Stimulated activated CD4-positive, alpha-beta T cell treated with anti-CD3 and anti-CD28 coated beads, Interleukin-15, amount 100 ng/mL, for 1 hour (primary cell): Measurements from ENCODE around the gene ZNF445.
"Not testable (repeated sequence)": the region's sequence is repeated elsewhere in the genome, so short reads cannot be mapped to it uniquely, and the experiment has no call there.

Experiments
- DNase-seq, 2 donors: peaks; one replicate each; pipeline ENCODE4 v3.0.0-alpha.2; 2020; ENCODE audit warnings: low read depth in 1 of 2, low spot score in 1 of 2

ZNF445 gene

GRCh38 chr3:44476963-44477311 lies 533 bp downstream of the ZNF445 start:
- DNase-seq = no peak

DNA sequence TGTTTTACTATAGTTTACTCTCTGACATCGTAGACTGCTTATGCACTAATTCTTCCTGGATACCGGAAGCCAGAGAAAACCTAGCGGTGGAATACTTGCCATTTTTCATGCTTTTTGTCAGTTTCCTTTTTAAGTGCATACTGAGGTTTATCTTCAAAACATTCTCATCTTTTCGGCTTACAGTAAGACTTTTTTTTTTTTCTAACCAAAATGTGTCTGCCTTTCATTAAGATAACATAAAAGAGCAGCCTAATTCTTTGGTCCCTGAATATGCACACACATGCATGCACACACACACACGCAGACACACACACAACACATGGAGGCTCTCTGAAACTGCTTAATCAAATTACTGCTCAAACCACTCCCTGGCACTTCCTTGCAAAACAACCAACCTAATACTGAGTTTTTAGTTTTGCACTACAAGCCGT lies 1.3 kb downstream of the ZNF445 start:
- no peak for DNase-seq

- not testable (repeated sequence) for DNase-seq
These were observed 2.6 kb downstream of the ZNF445 start for GRCh38 chr3:44474886-44475285.

GRCh38 chr3:44470430-44470829 lies 7.0 kb downstream of the ZNF445 start:
- no peak for DNase-seq

GRCh38 chr3:44469914-44470313 lies 7.6 kb downstream of the ZNF445 start:
- DNase-seq = no peak

DNA sequence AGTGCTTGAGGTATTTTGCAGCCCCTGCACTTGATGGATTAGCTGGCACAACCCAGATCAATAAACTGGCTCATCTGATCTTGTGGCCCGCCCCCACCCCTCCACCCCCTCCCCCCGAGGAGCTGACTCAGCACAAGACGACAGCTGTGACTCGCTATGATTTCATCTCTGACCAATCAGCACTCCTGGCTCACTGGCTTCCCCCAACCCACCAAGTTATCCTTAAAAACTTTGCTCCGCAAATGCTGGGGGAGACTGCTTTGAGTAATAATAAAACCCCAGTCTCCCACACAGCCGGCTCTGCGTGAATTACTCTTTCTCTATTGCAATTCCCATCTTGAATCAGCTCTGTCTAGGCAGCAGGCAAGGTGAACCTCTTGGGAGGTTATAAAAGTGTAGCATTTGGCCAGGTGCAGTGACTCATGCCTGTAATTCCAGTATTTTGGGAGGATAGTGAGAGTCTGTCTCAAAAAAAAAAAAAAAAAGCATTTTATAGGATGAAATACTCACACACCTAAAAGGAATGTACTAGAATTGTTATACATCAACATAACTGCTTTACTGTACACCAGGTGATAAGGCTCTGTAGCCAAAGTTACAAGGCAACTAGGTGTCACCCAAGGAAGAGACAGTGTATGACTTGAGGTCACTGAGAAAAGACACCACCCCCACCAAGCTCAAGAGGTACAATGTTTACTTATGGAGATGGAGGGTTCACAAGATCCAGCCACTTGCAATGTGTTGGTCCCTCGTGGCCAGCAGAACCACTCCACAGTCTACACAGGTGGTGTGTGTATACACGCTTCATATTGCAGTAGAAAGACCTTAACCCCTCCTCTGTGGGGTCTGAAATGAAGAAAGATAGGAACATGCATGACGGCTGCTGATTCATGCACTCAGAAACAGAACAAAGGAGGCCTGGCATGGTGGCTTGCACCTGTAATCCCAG lies 8.6 kb downstream of the ZNF445 start:
- peak in 1 of 2 donors; percentile 21 for DNase-seq

- not testable (repeated sequence) for DNase-seq
These were observed 9.4 kb downstream of the ZNF445 start for GRCh38 chr3:44468099-44468537.

DNA sequence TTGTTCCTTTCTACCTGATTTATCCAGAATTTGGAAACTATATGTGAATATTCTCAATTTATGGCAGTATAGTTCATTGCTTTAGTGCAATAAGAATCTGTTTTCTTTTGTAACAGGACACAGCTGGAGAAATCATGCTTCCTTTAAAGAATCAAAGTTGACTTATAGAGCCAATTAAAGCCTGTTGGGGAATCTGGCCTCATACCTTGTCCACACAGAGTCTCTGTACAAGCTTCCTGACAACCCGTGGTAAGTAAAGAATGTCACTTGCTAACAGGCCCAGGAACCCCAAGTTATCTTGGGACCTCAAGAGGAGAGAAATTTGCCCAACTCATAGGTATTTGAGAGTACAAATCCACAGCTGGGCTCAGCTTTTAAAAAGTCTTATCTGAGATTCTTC lies 10.2 kb downstream of the ZNF445 start:
- DNase-seq = no peak

DNA sequence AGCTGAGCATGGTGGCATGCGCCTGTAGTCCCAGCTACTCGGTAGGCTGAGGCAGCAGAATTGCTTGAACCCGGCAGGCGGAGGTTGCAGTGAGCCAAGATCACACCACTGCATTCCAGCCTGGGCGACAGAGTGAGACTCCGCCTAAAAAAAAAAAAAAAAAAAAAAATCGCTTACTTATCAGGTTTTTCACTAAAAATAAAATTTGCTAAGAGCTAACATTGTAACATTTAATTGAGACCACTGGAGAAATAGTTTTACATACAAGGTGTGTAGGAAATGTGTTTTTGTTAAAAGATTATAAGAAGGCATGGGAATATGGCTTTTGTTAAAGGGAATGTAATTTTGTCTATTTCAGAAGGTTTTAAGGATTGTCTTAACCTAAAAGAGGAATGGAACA lies 12.6 kb downstream of the ZNF445 start:
- DNase-seq = not testable (repeated sequence)

DNA sequence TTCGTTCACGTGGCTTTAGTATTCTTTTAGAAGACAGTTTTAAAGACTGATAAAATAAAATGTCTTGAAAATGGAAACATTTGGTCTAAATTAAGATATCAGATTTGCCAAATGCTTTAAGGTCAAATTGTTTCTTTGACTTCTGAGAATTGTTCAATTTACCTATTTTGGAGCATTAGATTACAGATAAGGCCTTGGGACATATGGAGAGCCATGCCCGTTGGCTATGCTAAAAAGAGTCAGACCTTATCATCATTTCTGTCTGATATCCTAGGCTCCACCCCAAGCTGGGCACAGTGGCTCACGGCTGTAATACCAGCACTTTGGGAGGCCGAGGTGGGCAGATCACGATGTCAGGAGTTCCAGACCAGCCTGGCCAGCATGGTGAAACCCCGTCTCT lies 13.0 kb downstream of the ZNF445 start:
- no peak for DNase-seq

DNA sequence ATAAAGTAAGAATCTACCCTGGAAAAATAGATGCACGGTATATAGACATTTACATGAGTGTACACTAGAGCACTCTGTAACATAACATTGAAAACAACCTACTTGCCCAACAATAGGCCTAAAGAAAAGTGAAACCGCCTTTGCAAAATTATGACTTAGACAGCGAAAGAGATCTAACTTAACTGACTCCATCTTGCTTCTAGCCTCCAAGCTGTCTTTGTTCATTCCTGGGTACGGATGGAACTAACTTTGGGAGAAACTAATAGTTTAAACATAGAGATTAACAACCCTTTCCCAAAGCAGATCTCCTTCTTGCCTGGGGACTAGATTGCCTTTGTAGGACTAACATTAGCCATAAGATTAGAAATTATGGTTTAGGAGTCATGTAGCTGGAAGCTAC lies 17.4 kb downstream of the ZNF445 start:
- DNase-seq = not testable (repeated sequence)

GRCh38 chr3:44455318-44455717 lies 22.2 kb downstream of the ZNF445 start:
- no peak for DNase-seq

DNA sequence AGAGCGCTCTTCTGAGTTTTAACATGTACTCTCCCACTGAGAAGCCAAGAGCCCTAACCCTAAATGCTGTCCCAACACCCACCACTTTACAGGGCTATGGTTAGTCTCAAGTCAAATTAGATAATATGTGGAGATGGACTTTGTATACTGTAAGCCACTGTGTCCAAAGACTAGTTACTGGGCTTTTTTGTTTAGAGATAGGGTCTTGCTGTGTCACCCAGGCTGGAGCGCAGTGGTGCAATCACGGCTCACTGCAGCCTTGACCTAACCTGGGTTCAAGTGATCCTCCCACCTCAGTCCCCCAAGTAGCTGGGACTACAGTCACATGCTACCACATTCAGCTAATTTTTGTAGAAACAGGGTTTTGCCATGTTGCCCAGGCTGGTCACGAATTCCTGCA lies 23.2 kb downstream of the ZNF445 start:
- DNase-seq = no peak

DNA sequence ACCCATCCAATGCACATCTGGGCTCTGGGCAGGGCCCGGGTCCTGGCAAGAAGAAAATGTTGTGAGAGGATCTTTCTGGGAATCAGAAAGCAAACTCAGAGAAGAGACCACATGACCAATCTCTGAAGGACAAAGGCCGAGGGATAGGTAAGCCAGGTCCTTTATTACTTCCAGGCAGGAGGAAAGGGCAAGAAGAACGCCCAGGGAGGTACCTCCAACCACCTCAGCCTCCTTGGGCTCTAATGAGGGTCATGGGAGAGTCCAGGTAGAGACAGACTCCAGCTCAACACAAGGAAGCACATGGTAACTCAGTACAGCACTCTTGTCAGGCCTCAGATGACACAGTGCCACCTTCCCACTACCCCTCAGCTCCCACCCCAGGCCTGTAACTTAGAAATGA lies 26.0 kb downstream of the ZNF445 start:
- no peak for DNase-seq

DNA sequence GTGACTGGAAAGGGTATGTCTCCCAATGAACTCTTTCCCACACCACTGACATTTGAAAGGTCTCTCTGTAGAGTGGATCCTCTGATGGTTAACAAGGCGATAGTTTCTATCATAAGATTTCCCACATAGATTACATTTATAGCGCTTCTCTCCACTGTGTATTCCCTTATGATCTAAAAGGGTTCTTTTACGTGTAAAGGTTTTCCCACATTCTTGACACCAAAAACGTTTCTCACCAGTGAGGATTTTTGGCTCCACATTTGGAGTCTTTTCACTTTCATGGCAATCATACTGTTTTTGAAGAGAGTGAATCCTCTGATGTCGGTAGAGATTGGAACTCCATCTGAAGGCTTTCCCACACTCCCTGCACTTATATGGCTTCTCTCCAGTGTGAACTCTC lies 30.5 kb downstream of the ZNF445 start:
- DNase-seq = no peak

- no peak for DNase-seq
These were observed 31.7 kb downstream of the ZNF445 start for GRCh38 chr3:44445786-44446185.

DNA sequence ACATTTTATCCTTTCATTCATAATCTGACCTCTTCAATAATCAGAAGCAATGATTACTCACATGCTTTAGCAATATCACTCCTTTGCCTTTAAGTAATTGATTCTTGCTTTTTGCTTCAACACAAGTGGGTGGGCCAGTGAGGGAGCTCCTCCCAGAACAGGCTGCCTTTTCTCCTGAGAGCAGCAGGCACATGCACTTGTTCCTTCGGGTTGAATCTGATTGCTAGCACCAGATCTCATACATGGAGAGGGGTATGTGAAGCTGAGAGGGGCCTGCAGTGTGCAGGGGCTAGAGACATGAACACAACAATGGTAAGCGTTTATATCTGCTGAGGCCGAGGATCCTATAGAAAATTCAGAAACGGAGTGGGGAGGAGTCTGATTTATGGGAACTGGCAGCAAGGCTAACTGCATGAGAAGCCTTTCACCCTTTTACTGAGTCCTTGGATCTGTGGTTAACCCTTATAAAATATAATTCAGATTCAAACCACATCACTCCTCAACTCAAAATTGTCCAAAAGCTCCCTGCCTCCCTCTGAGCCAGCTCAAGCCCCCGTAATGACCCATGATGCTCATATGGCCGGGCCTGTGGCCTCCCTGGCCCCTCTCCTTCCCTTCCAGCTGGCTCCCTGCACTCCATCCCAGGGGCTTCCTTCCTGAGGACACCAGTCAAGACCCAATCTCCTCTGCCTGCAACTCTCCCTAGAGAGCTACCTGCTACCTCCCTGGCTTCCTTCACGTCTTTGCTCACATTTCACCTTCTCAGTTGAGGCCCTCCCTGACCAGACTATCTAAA lies 32.4 kb downstream of the ZNF445 start:
- DNase-seq = no peak

GRCh38 chr3:44444437-44444836 lies 33.0 kb downstream of the ZNF445 start:
- no peak for DNase-seq

GRCh38 chr3:44442596-44443309 lies 34.7 kb downstream of the ZNF445 start:
- DNase-seq = no peak

GRCh38 chr3:44439499-44440295 lies 37.8 kb downstream of the ZNF445 start:
- peak; percentile 9 to 13 for DNase-seq

GRCh38 chr3:44437800-44438199 lies 39.7 kb downstream of the ZNF445 start:
- no peak for DNase-seq
